Spleen (tissue), 7 donors: ENCODE results near the gene PGAP3.

Source experiments
- CTCF ChIP-seq, 11 experiments: fragments of 200-600 bp in 7 of 11; fragments of 450-650 bp in 4 of 11; sonication (generic) in 4 of 11; IDR thresholded peaks in 8 of 11; conservative IDR thresholded peaks in 3 of 11; 1 replicate in 7 of 11; 2 replicates in 4 of 11; pipeline versions ENCODE4 v1.4.0 to v1.8.0; 2016 to 2021; ENCODE audit warnings: antibody characterized with exemption in 11 of 11, inconsistent platforms in 4 of 11, mild to moderate bottlenecking in 1 of 11
- POLR2A ChIP-seq, 3 donors: fragments of 450-650 bp; IDR thresholded peaks; one replicate each; pipeline ENCODE4 v1.5.1; 2017; ENCODE audit warnings: antibody characterized with exemption in 3 of 3, mild to moderate bottlenecking in 1 of 3
- POLR2AphosphoS5 ChIP-seq, 3 donors: sonication (generic); formaldehyde crosslinking; IDR thresholded peaks; one replicate each; pipeline ENCODE4 v1.5.1; 2017; ENCODE audit warnings: antibody characterized with exemption in 3 of 3
- donor health status: DM: no; HTN: no; CAD: no; lungs with moderate emphysema.
- donor health status: DM: no; HTN: no; CAD: no.
- donor health status: DM: no; HTN: no; CAD: no.

- TF ChIP-seq POLR2AphosphoS5 (IDR thresholded peaks at IDR 0.05): no peak
- no peak for TF ChIP-seq CTCF (IDR thresholded peaks at IDR 0.05 in 8 of 11, conservative IDR thresholded peaks at IDR 0.05 in 3 of 11)
- no peak for TF ChIP-seq POLR2A (IDR thresholded peaks at IDR 0.05)
Measured at GRCh38 chr17:39629898-39630297, 58.0 kb downstream of the PGAP3 start.
